HFFc6 (cell line): Measurements from ENCODE around the gene DACH1. TPM values are rescaled to one million over a fixed set of nuclear protein-coding genes. Genes with fewer than 3 reads are reported as not detected.

ENCODE experiments used
- DNase-seq: peaks from one replicate; pipeline ENCODE4 v3.0.0-alpha.2; 2018
- H3K27ac Mint-ChIP-seq: 2 replicates; pipeline ENCODE4 v1.8.0; 2020; ENCODE audit warnings: mild to moderate bottlenecking, mixed read lengths
- H3K27me3 Mint-ChIP-seq: 2 replicates; pipeline ENCODE4 v1.8.0; 2021; ENCODE audit warnings: mild to moderate bottlenecking, moderate library complexity, mixed read lengths; ENCODE audit not compliant: insufficient read depth
- H3K36me3 Mint-ChIP-seq: 2 replicates; pipeline ENCODE4 v1.8.0; 2021; ENCODE audit warnings: low read depth, mixed read lengths
- H3K4me1 Mint-ChIP-seq: 2 replicates; pipeline ENCODE4 v1.8.0; 2020; ENCODE audit warnings: low read depth, mixed read lengths
- H3K4me3 Mint-ChIP-seq: 2 replicates; pipeline ENCODE4 v1.8.0; 2020; ENCODE audit warnings: mild to moderate bottlenecking, moderate library complexity, mixed read lengths
- H3K9me3 Mint-ChIP-seq: 2 replicates; pipeline ENCODE4 v1.8.0; 2020; ENCODE audit warnings: mild to moderate bottlenecking, mixed read lengths
- CTCF ChIP-seq: fragments of 200-600 bp; sonication (generic); IDR thresholded peaks from 2 replicates; pipeline ENCODE4 v1.5.0; 2021; ENCODE audit warnings: antibody characterized with exemption, mild to moderate bottlenecking
- total RNA-seq, 6 experiments: library from RNA; stranded (reverse); fragmentation: NEBNext Ultra II Directional; extraction: Animal tissue kit (Norgen Biotek cat#: 25700); gene quantifications; 2 replicates in 1 of 6; 3 replicates in 5 of 6; pipeline ENCODE4 v1.2.3, GENCODE V29; 2021

DACH1 gene
- total RNA-seq, 6 experiments from 2014 or later: not detected

GRCh38 chr13:71703138-71703537 lies 163.9 kb downstream of the DACH1 start:
- no peak for DNase-seq
- Mint-ChIP-seq H3K4me3 (no peak overlapping the region), H3K4me1 (no peaks in the 10 kb centered on the region), H3K36me3 (no peaks in the 10 kb centered on the region), H3K27me3 (no peaks in the 10 kb centered on the region), H3K27ac (no peak overlapping the region), H3K9me3 (peaks cover 26% of the 10 kb centered on the region)
- no peak for TF ChIP-seq CTCF

GRCh38 chr13:71702253-71702652 lies 164.8 kb downstream of the DACH1 start:
- no peaks in the 10 kb centered on the region for H3K27me3 Mint-ChIP-seq

GRCh38 chr13:71701741-71702140 lies 165.3 kb downstream of the DACH1 start:
- no peaks in the 10 kb centered on the region for H3K36me3 Mint-ChIP-seq
- TF ChIP-seq CTCF: no peak
- H3K4me3 Mint-ChIP-seq: no peak overlapping the region
- no peak for DNase-seq
- no peaks in the 10 kb centered on the region for H3K27me3 Mint-ChIP-seq
- no peaks in the 10 kb centered on the region for H3K4me1 Mint-ChIP-seq
- H3K27ac Mint-ChIP-seq: no peak overlapping the region
- peaks cover 24% of the 10 kb centered on the region for H3K9me3 Mint-ChIP-seq

More at GRCh38 chr13:71702253-71702652, 164.8 kb downstream of the DACH1 start:
- DNase-seq: no peak
- no peak for TF ChIP-seq CTCF
- no peaks in the 10 kb centered on the region for H3K36me3 Mint-ChIP-seq
- peaks cover 21% of the 10 kb centered on the region for H3K9me3 Mint-ChIP-seq
- H3K27ac Mint-ChIP-seq: no peak overlapping the region
- no peak overlapping the region for H3K4me3 Mint-ChIP-seq
- no peaks in the 10 kb centered on the region for H3K4me1 Mint-ChIP-seq

- H3K27me3 Mint-ChIP-seq: no peaks in the 10 kb centered on the region
- H3K4me3 Mint-ChIP-seq: no peak overlapping the region
- no peak overlapping the region for H3K27ac Mint-ChIP-seq
- no peaks in the 10 kb centered on the region for H3K36me3 Mint-ChIP-seq
- H3K4me1 Mint-ChIP-seq: no peaks in the 10 kb centered on the region
- no peak for TF ChIP-seq CTCF
- DNase-seq: no peak
- peaks cover 25% of the 10 kb centered on the region for H3K9me3 Mint-ChIP-seq
These were observed 167.7 kb downstream of the DACH1 start for GRCh38 chr13:71699342-71699741.

- H3K27ac Mint-ChIP-seq: no peak overlapping the region
- no peak overlapping the region for H3K4me3 Mint-ChIP-seq
- peaks cover 16% of the 10 kb centered on the region for H3K9me3 Mint-ChIP-seq
- H3K4me1 Mint-ChIP-seq: no peaks in the 10 kb centered on the region
- no peaks in the 10 kb centered on the region; the same call in 1 of the 2 replicates for H3K27me3 Mint-ChIP-seq
- no peaks in the 10 kb centered on the region for H3K36me3 Mint-ChIP-seq
- no peak for DNase-seq
- no peak for TF ChIP-seq CTCF
These were observed 171.3 kb downstream of the DACH1 start for GRCh38 chr13:71695662-71696061.

GRCh38 chr13:71685072-71685471 lies 181.9 kb downstream of the DACH1 start:
- Mint-ChIP-seq H3K4me1 (no peaks in the 10 kb centered on the region), H3K4me3 (no peak overlapping the region), H3K36me3 (no peaks in the 10 kb centered on the region), H3K27me3 (no peaks in the 10 kb centered on the region), H3K9me3 (peaks cover 17% of the 10 kb centered on the region), H3K27ac (no peak overlapping the region)
- DNase-seq: no peak
- TF ChIP-seq CTCF: no peak
